Adipocyte (in vitro differentiated cells): ENCODE results near the gene ZFYVE28.
A peak's percentile ranks its signal among the peaks of the same experiment; 100 is the strongest.

Source experiments
- DNase-seq: peaks from one replicate; pipeline ENCODE4 v3.0.0-alpha.2; 2015; ENCODE audit warnings: low read depth
- H3K27me3 ChIP-seq: replicated peaks from 2 replicates; pipeline ENCODE4 v1.7.0; 2013; ENCODE audit warnings: mild to moderate bottlenecking, low read length, moderate library complexity; ENCODE audit not compliant: control insufficient read depth, insufficient read depth
- H3K36me3 ChIP-seq: 2 replicates; pipeline ENCODE4 v1.7.0; 2013; ENCODE audit warnings: low read length, mild to moderate bottlenecking, moderate library complexity; ENCODE audit not compliant: control insufficient read depth, insufficient read depth, severe bottlenecking
- H3K4me1 ChIP-seq: 2 replicates; pipeline ENCODE4 v1.7.0; 2013; ENCODE audit warnings: mild to moderate bottlenecking, low read length, moderate library complexity; ENCODE audit not compliant: control insufficient read depth, insufficient read depth
- H3K4me3 ChIP-seq: 2 replicates; pipeline ENCODE4 v1.7.0; 2013; ENCODE audit warnings: mild to moderate bottlenecking, low read length, moderate library complexity
- H3K9ac ChIP-seq: 2 replicates; pipeline ENCODE4 v1.7.0; 2013; ENCODE audit warnings: mild to moderate bottlenecking, low read length, moderate library complexity
- H3K9me3 ChIP-seq: 2 replicates; pipeline ENCODE4 v1.7.0; 2013; ENCODE audit warnings: mild to moderate bottlenecking, low read length, moderate library complexity; ENCODE audit not compliant: control insufficient read depth

ZFYVE28 gene

GRCh38 chr4:2297606-2298531, 120.6 kb downstream of the ZFYVE28 start:
- peaks cover 7% of the 10 kb centered on the region for H3K9me3 ChIP-seq
- no peak overlapping the region for H3K9ac ChIP-seq
- DNase-seq, result no peak
- H3K4me1 ChIP-seq, result peaks cover under 1% of the 10 kb centered on the region
- H3K36me3 ChIP-seq, result no peaks in the 10 kb centered on the region
- peaks cover 5% of the 10 kb centered on the region for H3K27me3 ChIP-seq
- H3K4me3 ChIP-seq, result no peak overlapping the region

- H3K4me3 ChIP-seq, result no peak overlapping the region
- DNase-seq, result no peak
- H3K9ac ChIP-seq, result no peak overlapping the region
- H3K36me3 ChIP-seq, result no peaks in the 10 kb centered on the region
- peaks cover 5% of the 10 kb centered on the region for H3K27me3 ChIP-seq
- H3K4me1 ChIP-seq, result peaks cover 10% of the 10 kb centered on the region
- H3K9me3 ChIP-seq, result no peaks in the 10 kb centered on the region
Measured at GRCh38 chr4:2296631-2297601, 121.5 kb downstream of the ZFYVE28 start.

GRCh38 chr4:2295900-2296442, 122.5 kb downstream of the ZFYVE28 start:
- Histone ChIP-seq H3K9ac (no peak overlapping the region), H3K4me3 (no peak overlapping the region), H3K4me1 (peaks cover 11% of the 10 kb centered on the region), H3K9me3 (no peaks in the 10 kb centered on the region), H3K36me3 (no peaks in the 10 kb centered on the region), H3K27me3 (peaks cover 5% of the 10 kb centered on the region)
- no peak for DNase-seq

GRCh38 chr4:2295500-2295899, 122.9 kb downstream of the ZFYVE28 start:
- no peak overlapping the region for H3K4me3 ChIP-seq
- no peaks in the 10 kb centered on the region for H3K9me3 ChIP-seq
- H3K27me3 ChIP-seq, result peaks cover 5% of the 10 kb centered on the region
- no peak overlapping the region for H3K9ac ChIP-seq
- no peaks in the 10 kb centered on the region for H3K36me3 ChIP-seq
- DNase-seq, result no peak
- H3K4me1 ChIP-seq, result peaks cover 11% of the 10 kb centered on the region

- no peak overlapping the region for H3K4me3 ChIP-seq
- H3K4me1 ChIP-seq, result peaks cover 14% of the 10 kb centered on the region
- H3K27me3 ChIP-seq, result peaks cover 3% of the 10 kb centered on the region
- H3K9me3 ChIP-seq, result no peaks in the 10 kb centered on the region
- no peak overlapping the region for H3K9ac ChIP-seq
- DNase-seq, result peak; percentile 80
- no peaks in the 10 kb centered on the region for H3K36me3 ChIP-seq
Measured at GRCh38 chr4:2292646-2293108, 125.8 kb downstream of the ZFYVE28 start.

GRCh38 chr4:2291705-2292645, 126.5 kb downstream of the ZFYVE28 start:
- DNase-seq, result no peak
- no peak overlapping the region for H3K9ac ChIP-seq
- H3K36me3 ChIP-seq, result no peaks in the 10 kb centered on the region
- no peaks in the 10 kb centered on the region for H3K27me3 ChIP-seq
- H3K4me1 ChIP-seq, result peaks cover 14% of the 10 kb centered on the region
- H3K4me3 ChIP-seq, result no peak overlapping the region
- H3K9me3 ChIP-seq, result no peaks in the 10 kb centered on the region

- H3K4me3 ChIP-seq, result no peak overlapping the region
- H3K9me3 ChIP-seq, result no peaks in the 10 kb centered on the region
- no peak overlapping the region for H3K9ac ChIP-seq
- no peaks in the 10 kb centered on the region for H3K36me3 ChIP-seq
- DNase-seq, result no peak
- no peaks in the 10 kb centered on the region for H3K27me3 ChIP-seq
- peaks cover 14% of the 10 kb centered on the region for H3K4me1 ChIP-seq
Measured at GRCh38 chr4:2290974-2291704, 127.3 kb downstream of the ZFYVE28 start.

- Histone ChIP-seq H3K27me3 (no peaks in the 10 kb centered on the region), H3K4me3 (no peak overlapping the region), H3K9ac (no peak overlapping the region), H3K36me3 (no peaks in the 10 kb centered on the region), H3K9me3 (no peaks in the 10 kb centered on the region), H3K4me1 (peaks cover 20% of the 10 kb centered on the region)
- DNase-seq, result no peak
Measured at GRCh38 chr4:2290488-2290887, 128.0 kb downstream of the ZFYVE28 start.

GRCh38 chr4:2289955-2290333, 128.5 kb downstream of the ZFYVE28 start:
- Histone ChIP-seq H3K4me1 (peaks cover 24% of the 10 kb centered on the region), H3K4me3 (no peak overlapping the region), H3K36me3 (no peaks in the 10 kb centered on the region), H3K9ac (no peak overlapping the region), H3K9me3 (no peaks in the 10 kb centered on the region), H3K27me3 (no peaks in the 10 kb centered on the region)
- DNase-seq, result no peak
